Measurements from ENCODE around the gene KISS1R.

The KISS1R gene

DNA sequence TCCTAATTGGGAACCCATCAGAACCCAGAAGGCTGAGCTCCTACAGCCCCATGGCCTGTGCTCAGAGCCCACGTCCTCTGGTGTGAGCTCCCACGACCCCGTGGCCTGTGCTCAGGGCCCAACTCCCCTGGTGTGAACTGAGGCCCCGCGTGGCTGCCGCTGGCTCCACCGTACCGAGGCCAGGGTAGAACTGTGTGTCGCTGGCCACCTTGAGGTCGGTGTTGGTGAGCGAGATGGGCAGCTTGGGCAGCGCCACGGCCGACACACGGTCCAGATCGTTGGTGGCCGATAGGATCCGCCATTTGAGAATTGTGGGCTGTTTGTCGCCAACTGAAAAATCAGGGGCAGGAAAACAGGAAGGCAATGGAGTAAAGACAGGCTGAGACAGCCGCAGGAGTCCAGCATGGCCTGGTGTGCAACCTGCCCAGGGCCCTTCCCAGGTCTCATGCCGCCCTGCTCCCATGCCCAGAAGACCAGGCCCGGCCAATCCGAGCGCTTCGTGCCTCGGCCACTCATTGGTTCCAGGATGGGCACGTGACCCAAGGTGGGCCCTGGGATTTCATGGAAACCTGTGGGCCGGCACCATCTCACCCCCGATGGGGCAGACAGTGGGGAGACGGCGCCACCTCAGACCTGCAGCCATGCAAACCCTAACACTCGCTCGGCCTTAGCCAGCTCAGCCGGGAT lies 35.6 kb upstream of the KISS1R start:
- no peak for TF ChIP-seq PAX5 (IDR thresholded peaks at IDR 0.05; ENCODE audit: insufficient read depth, low read length, severe bottlenecking)
- TF ChIP-seq TAF1 (IDR thresholded peaks at IDR 0.05; ENCODE audit: low read depth, low read length), result no peak
- no peak for TF ChIP-seq POU2F2 (IDR thresholded peaks at IDR 0.05; ENCODE audit: low read depth, low read length)
- no peak for FAIRE-seq
- DNase-seq (ENCODE audit: insufficient read length, low spot score), result no peak

DNA sequence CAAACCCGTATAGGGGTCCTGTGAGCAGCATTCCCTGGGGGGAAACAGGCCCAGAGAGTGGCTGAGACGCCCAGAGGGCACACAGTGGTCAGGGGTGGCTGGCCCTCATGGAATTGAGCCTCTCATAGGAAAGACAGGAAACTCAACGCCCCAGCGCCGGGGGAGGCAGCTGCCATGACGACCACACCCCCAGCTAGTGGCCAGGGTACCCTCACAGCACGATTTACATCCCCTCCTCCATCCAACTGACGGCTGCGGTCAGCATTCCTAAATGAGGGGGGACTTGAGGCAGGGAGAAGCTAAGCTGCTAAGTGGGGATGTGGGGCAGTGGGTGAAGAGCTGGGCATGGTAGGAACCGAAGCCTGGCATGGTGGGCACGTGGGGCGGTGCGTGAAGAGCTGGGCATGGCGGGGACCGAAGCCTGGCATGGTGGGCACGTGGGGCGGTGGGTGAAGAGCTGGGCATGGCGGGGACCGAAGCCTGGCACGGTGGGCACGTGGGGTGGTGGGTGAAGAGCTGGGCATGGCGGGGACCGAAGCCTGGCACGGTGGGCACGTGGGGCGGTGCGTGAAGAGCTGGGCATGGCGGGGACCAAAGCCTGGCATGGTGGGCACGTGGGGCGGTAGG lies 34.1 kb upstream of the KISS1R start:
- TF ChIP-seq POU2F2 (IDR thresholded peaks at IDR 0.05; ENCODE audit: low read depth, low read length), result no peak
- no peak for TF ChIP-seq TAF1 (IDR thresholded peaks at IDR 0.05; ENCODE audit: low read depth, low read length)
- TF ChIP-seq SPI1 (IDR thresholded peaks at IDR 0.05; ENCODE audit: low read depth, low read length), result no peak
- TF ChIP-seq POLR2A (IDR thresholded peaks at IDR 0.05; ENCODE audit: low read depth, low read length), result no peak
- TF ChIP-seq POLR2AphosphoS5 (IDR thresholded peaks at IDR 0.05; ENCODE audit: low read depth, low read length), result no peak
- no peak for TF ChIP-seq PAX5 (IDR thresholded peaks at IDR 0.05; ENCODE audit: insufficient read depth, low read length, severe bottlenecking)
- FAIRE-seq, result no peak
- DNase-seq (ENCODE audit: insufficient read length, low spot score), result no peak

DNA sequence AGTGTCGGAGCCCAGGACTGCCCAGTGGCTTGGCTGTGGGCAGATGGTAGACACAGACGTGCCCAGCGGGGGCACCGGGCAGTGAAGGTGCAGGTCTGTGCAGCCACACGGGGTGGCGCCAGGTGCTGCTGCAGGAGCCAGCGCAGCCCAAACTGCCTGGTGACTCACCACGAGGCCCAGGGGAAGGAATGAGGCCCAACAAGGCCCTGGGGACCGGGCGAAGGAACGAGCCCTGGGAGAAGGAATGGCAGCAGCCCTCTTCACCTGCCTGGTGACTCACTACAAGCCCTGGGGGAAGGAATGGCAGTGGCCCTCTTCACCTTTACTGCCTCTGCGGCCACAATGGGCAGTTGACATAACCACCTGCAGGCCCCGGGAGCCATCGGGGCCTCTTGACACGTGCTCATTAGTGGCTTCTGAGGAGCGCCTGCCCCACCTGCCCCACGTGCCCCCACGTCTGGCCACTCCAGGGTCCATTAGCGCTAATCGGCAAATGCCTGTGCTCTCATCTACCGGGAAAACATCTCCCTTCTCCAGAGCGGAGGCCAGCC lies 33.4 kb upstream of the KISS1R start:
- no peak for DNase-seq (ENCODE audit: insufficient read length, low spot score)
- TF ChIP-seq POU2F2 (IDR thresholded peaks at IDR 0.05; ENCODE audit: low read depth, low read length), result no peak
- TF ChIP-seq POLR2A (IDR thresholded peaks at IDR 0.05; ENCODE audit: low read depth, low read length), result no peak
- TF ChIP-seq PAX5 (IDR thresholded peaks at IDR 0.05; ENCODE audit: insufficient read depth, low read length, severe bottlenecking), result no peak
- no peak for TF ChIP-seq SPI1 (IDR thresholded peaks at IDR 0.05; ENCODE audit: low read depth, low read length)
- TF ChIP-seq TAF1 (IDR thresholded peaks at IDR 0.05; ENCODE audit: low read depth, low read length), result no peak
- no peak for TF ChIP-seq POLR2AphosphoS5 (IDR thresholded peaks at IDR 0.05; ENCODE audit: low read depth, low read length)
- no peak for FAIRE-seq

- FAIRE-seq (no peak), DNase-seq (ENCODE audit: insufficient read length, low spot score) (no peak)
- no peak for TF ChIP-seq SPI1 (IDR thresholded peaks at IDR 0.05; ENCODE audit: low read depth, low read length)
- TF ChIP-seq POLR2A (IDR thresholded peaks at IDR 0.05; ENCODE audit: low read depth, low read length), result no peak
- TF ChIP-seq POU2F2 (IDR thresholded peaks at IDR 0.05; ENCODE audit: low read depth, low read length), result no peak
- TF ChIP-seq POLR2AphosphoS5 (IDR thresholded peaks at IDR 0.05; ENCODE audit: low read depth, low read length), result no peak
- no peak for TF ChIP-seq PAX5 (IDR thresholded peaks at IDR 0.05; ENCODE audit: insufficient read depth, low read length, severe bottlenecking)
- no peak for TF ChIP-seq TAF1 (IDR thresholded peaks at IDR 0.05; ENCODE audit: low read depth, low read length)
Observed at GRCh38 chr19:884420-885211, 32.5 kb upstream of the KISS1R start.

DNA sequence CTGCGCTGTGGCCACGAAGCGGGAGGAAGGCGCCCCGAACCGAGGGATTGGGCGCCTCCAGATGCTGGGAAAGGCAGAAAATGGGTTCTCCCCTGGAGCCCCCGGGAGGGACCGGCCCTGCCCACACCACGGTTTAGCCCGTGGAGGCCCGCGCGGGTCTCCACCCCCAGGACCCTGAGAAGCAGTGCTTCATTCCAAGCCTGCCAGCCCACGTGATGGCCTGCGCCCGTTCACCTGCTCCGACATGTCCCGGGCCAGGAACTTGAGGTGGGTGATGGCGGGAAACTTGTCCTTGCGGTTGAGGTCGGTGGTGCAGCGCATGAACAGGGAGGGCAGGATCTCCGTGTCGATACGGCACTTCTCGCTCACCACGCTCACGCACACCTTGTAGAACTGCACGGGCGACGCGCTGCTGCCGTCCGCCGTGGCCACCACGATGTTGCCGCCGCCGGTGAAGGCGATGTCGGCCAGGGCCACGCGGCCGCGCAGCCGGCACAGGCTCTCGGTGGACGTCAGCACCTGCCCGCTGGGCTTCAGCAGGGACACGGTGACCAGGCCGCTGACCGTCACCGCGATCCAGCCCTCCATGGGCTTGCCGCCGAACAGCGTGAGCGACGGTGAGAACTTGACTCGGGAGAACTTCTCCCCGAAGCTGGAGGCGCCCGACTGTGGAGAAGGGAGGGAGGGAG lies 31.5 kb upstream of the KISS1R start:
- DNase-seq (ENCODE audit: insufficient read length, low spot score) (no peak), FAIRE-seq (no peak)
- TF ChIP-seq POU2F2 (IDR thresholded peaks at IDR 0.05; ENCODE audit: low read depth, low read length), result no peak
- TF ChIP-seq POLR2AphosphoS5 (IDR thresholded peaks at IDR 0.05; ENCODE audit: low read depth, low read length), result no peak
- no peak for TF ChIP-seq PAX5 (IDR thresholded peaks at IDR 0.05; ENCODE audit: insufficient read depth, low read length, severe bottlenecking)
- no peak for TF ChIP-seq SPI1 (IDR thresholded peaks at IDR 0.05; ENCODE audit: low read depth, low read length)
- no peak for TF ChIP-seq POLR2A (IDR thresholded peaks at IDR 0.05; ENCODE audit: low read depth, low read length)
- TF ChIP-seq TAF1 (IDR thresholded peaks at IDR 0.05; ENCODE audit: low read depth, low read length), result no peak

GRCh38 chr19:887072-887471 lies 30.1 kb upstream of the KISS1R start:
- FAIRE-seq (no peak), DNase-seq (ENCODE audit: insufficient read length, low spot score) (no peak)
- TF ChIP-seq POLR2AphosphoS5 (IDR thresholded peaks at IDR 0.05; ENCODE audit: low read depth, low read length) (no peak), POLR2A (IDR thresholded peaks at IDR 0.05; ENCODE audit: low read depth, low read length) (no peak), TAF1 (IDR thresholded peaks at IDR 0.05; ENCODE audit: low read depth, low read length) (no peak), POU2F2 (IDR thresholded peaks at IDR 0.05; ENCODE audit: low read depth, low read length) (no peak), PAX5 (IDR thresholded peaks at IDR 0.05; ENCODE audit: insufficient read depth, low read length, severe bottlenecking) (no peak), SPI1 (IDR thresholded peaks at IDR 0.05; ENCODE audit: low read depth, low read length) (no peak)

DNA sequence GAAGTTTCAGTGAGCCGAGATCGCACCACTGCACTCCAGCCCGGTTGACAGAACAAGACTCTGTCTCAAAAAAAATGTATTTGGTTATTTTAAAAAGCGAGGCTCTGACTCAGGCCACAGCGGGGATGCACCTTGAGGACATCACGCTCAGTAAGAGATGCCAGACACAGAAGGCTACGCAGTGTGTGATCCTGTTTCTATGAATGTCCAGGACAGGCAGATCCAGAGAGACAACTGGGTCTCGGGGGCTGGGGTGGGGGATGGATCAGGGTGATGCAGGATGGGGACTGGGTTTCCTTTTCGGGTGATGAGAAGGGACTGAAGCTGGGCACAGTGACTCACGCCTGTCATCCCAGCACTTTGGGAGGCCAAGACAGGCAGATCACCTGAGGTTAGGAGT lies 29.5 kb upstream of the KISS1R start:
- FAIRE-seq (no peak), DNase-seq (ENCODE audit: insufficient read length, low spot score) (no peak)
- TF ChIP-seq TAF1 (IDR thresholded peaks at IDR 0.05; ENCODE audit: low read depth, low read length), result no peak
- TF ChIP-seq PAX5 (IDR thresholded peaks at IDR 0.05; ENCODE audit: insufficient read depth, low read length, severe bottlenecking), result no peak
- TF ChIP-seq POLR2AphosphoS5 (IDR thresholded peaks at IDR 0.05; ENCODE audit: low read depth, low read length), result no peak
- TF ChIP-seq POLR2A (IDR thresholded peaks at IDR 0.05; ENCODE audit: low read depth, low read length), result no peak
- no peak for TF ChIP-seq POU2F2 (IDR thresholded peaks at IDR 0.05; ENCODE audit: low read depth, low read length)
- TF ChIP-seq SPI1 (IDR thresholded peaks at IDR 0.05; ENCODE audit: low read depth, low read length), result no peak

- TF ChIP-seq POU2F2 (IDR thresholded peaks at IDR 0.05; ENCODE audit: low read depth, low read length), result no peak
- TF ChIP-seq POLR2AphosphoS5 (IDR thresholded peaks at IDR 0.05; ENCODE audit: low read depth, low read length), result no peak
- TF ChIP-seq TAF1 (IDR thresholded peaks at IDR 0.05; ENCODE audit: low read depth, low read length), result no peak
- TF ChIP-seq POLR2A (IDR thresholded peaks at IDR 0.05; ENCODE audit: low read depth, low read length), result no peak
- TF ChIP-seq PAX5 (IDR thresholded peaks at IDR 0.05; ENCODE audit: insufficient read depth, low read length, severe bottlenecking), result no peak
- TF ChIP-seq SPI1 (IDR thresholded peaks at IDR 0.05; ENCODE audit: low read depth, low read length), result no peak
- DNase-seq (ENCODE audit: insufficient read length, low spot score) (no peak), FAIRE-seq (no peak)
Observed at GRCh38 chr19:888581-889385, 28.4 kb upstream of the KISS1R start.
